PFSK-1 (cell line): ENCODE results near the gene TBXA2R.

ENCODE experiments used
- FOXP2 ChIP-seq: optimal IDR thresholded peaks from 2 replicates; pipeline ENCODE3; 2011; ENCODE audit warnings: borderline replicate concordance, control low read depth, inconsistent platforms; ENCODE audit not compliant: insufficient read depth; ENCODE audit errors: extremely low read length, extremely low read depth
- POLR2AphosphoS5 ChIP-seq: IDR thresholded peaks from 2 replicates; pipeline ENCODE4 v1.6.1; 2012; ENCODE audit warnings: low read depth, mild to moderate bottlenecking, control low read depth, low read length, moderate library complexity
- SIN3A ChIP-seq: IDR thresholded peaks from 2 replicates; pipeline ENCODE4 v1.6.1; 2012; ENCODE audit warnings: mild to moderate bottlenecking, low read length, moderate library complexity, borderline replicate concordance; ENCODE audit not compliant: insufficient read depth
- TAF1 ChIP-seq: IDR thresholded peaks from 2 replicates; pipeline ENCODE4 v1.6.1; 2012; ENCODE audit warnings: low read length, control low read depth, borderline replicate concordance; ENCODE audit not compliant: insufficient read depth
- TF ChIP-seq, protein P1 (sequence below), 2 experiments: IDR thresholded peaks; 2 replicates each; pipeline versions ENCODE4 v1.6.1 to v1.8.0; 2011 to 2012; ENCODE audit warnings: low read depth in 2 of 2, low read length in 2 of 2, control low read depth in 1 of 2, inconsistent platforms in 1 of 2, mild to moderate bottlenecking in 1 of 2, moderate library complexity in 1 of 2; ENCODE audit not compliant: insufficient read depth in 1 of 2

Gene TBXA2R

GRCh38 chr19:3585301-3586126 is 21.2 kb downstream of the TBXA2R start, which contains the start of gene GIPC3:
GIPC3 (plus strand) TSS chr19:3585478; CDS start chr19:3585598, 120 bp downstream.
- TF ChIP-seq SIN3A (no peak), POLR2AphosphoS5 (no peak), TAF1 (no peak), FOXP2 (no peak)
- TF ChIP-seq, protein P1, sequence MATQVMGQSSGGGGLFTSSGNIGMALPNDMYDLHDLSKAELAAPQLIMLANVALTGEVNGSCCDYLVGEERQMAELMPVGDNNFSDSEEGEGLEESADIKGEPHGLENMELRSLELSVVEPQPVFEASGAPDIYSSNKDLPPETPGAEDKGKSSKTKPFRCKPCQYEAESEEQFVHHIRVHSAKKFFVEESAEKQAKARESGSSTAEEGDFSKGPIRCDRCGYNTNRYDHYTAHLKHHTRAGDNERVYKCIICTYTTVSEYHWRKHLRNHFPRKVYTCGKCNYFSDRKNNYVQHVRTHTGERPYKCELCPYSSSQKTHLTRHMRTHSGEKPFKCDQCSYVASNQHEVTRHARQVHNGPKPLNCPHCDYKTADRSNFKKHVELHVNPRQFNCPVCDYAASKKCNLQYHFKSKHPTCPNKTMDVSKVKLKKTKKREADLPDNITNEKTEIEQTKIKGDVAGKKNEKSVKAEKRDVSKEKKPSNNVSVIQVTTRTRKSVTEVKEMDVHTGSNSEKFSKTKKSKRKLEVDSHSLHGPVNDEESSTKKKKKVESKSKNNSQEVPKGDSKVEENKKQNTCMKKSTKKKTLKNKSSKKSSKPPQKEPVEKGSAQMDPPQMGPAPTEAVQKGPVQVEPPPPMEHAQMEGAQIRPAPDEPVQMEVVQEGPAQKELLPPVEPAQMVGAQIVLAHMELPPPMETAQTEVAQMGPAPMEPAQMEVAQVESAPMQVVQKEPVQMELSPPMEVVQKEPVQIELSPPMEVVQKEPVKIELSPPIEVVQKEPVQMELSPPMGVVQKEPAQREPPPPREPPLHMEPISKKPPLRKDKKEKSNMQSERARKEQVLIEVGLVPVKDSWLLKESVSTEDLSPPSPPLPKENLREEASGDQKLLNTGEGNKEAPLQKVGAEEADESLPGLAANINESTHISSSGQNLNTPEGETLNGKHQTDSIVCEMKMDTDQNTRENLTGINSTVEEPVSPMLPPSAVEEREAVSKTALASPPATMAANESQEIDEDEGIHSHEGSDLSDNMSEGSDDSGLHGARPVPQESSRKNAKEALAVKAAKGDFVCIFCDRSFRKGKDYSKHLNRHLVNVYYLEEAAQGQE (IDR thresholded peaks at IDR 0.05; ENCODE audit: insufficient read depth in 1 of 2, low read depth in 2 of 2, low read length in 2 of 2) = no peak

DNA sequence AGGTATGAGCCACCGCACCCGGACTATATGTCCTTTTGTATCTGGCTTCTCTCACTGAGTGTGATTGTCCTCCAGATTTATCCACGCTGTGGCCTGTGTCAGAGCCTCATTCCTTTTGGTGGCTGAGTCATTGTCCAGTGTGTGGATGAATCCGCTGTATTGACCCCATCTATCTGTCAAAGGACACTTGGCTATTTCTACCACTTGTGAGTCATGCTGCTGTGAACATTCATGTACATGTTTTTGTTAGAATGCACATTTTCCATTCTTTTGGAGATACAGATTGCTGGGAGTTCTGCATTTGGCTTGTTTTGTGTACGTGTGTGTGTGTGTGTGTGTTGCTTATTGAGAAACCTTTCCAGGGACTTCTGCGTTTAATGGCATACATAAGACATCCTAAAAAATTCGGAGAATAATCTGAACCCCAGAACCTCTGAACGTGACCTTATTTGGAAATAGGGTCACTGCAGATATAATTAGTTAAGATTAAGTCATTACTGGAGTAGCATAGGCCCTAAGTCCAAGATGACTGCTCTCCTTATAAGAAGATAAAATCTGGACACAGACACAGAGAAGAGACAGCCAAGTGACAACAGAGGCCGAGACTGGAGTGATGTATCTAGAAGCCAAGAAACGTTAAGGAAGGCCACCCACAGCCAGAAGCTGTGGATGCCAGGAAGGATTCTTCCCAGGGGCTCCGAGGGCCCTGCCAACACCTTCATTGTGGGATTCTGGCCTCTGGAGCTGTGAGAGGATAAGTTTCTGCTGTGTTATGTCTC is 26.3 kb downstream of the TBXA2R start:
- TF ChIP-seq, protein P1 (IDR thresholded peaks at IDR 0.05; ENCODE audit: insufficient read depth in 1 of 2, low read depth in 2 of 2, low read length in 2 of 2) = no peak
- TF ChIP-seq SIN3A (no peak), TAF1 (no peak), POLR2AphosphoS5 (no peak), FOXP2 (no peak)

- TF ChIP-seq TAF1 (no peak), SIN3A (no peak), POLR2AphosphoS5 (no peak), FOXP2 (no peak)
Observed at GRCh38 chr19:3578390-3578789, 28.3 kb downstream of the TBXA2R start.

DNA sequence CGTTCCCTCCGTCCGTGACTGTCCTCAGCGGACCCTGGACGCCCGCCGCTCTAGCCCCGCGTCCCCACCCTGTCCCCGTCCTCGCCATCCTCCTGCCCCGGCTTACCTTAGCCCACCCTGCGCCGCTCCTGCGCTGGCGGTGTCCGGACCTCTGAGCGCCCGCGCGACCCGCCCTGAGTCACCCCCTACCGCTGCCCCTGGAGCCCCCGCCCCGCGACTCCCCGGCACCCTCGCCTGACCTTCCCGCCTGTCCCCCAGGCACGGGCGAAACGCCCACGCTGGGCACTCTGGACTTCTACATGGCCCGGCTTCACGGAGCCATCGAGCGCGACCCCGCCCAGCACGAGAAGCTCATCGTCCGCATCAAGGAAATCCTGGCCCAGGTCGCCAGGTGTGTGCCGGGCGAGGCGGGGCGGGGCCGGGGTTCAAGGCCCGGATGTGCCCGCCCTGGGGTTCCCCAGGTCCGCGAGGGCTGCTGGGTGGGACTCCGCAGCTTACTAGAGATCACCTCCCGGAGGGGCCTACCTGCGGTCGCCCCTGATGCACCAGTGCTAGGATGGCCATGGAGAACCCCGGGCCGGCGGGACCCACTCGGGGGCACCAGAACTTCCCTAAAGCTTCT is 28.8 kb downstream of the TBXA2R start:
- TF ChIP-seq TAF1 (no peak), POLR2AphosphoS5 (no peak), FOXP2 (no peak), SIN3A (no peak)
- TF ChIP-seq, protein P1 (IDR thresholded peaks at IDR 0.05; ENCODE audit: insufficient read depth in 1 of 2, low read depth in 2 of 2, low read length in 2 of 2) = no peak
